MCF 10A (cell line): ENCODE data around the gene ASCC3. TPM values are rescaled to one million over a fixed set of nuclear protein-coding genes. Genes with fewer than 3 reads are reported as not detected.
"Not testable (repeated sequence)": the region's sequence is repeated elsewhere in the genome, so short reads cannot be mapped to it uniquely, and the experiment has no call there.

Experiments used
- BruUV-seq: library from RNA; stranded (reverse); fragments of 400-500 nt; replicated peaks from 2 replicates; lab custom pipeline; 2021; lab: Mats Ljungman, UMichigan
- CTCF ChIA-PET: fragments of 300-600 bp; sonication (Branson Sonifier 250); formaldehyde crosslinking; extraction: SDS; loops from one replicate; lab custom pipeline; 2021; ENCODE audit warnings: antibody characterized with exemption, inconsistent platforms; lab: Yijun Ruan, JAX
- POLR2A ChIA-PET: fragments of 300-600, 350-650 bp; sonication (Branson Sonifier 250); formaldehyde crosslinking; extraction: SDS; loops from one replicate; lab custom pipeline; 2020; ENCODE audit warnings: antibody characterized with exemption, inconsistent platforms; lab: Yijun Ruan, JAX
- DNase-seq: peaks from one replicate; pipeline ENCODE4 v3.0.0-alpha.2; 2018; ENCODE audit not compliant: unreplicated experiment
- H3K27ac Mint-ChIP-seq: one replicate; pipeline ENCODE4 v1.8.0; 2022; ENCODE audit warnings: mild to moderate bottlenecking, low read depth, mixed read lengths; ENCODE audit not compliant: unreplicated experiment
- H3K27me3 Mint-ChIP-seq: one replicate; pipeline ENCODE4 v1.8.0; 2022; ENCODE audit warnings: mixed read lengths; ENCODE audit not compliant: insufficient read depth, unreplicated experiment
- H3K36me3 Mint-ChIP-seq: one replicate; pipeline ENCODE4 v1.8.0; 2022; ENCODE audit warnings: mild to moderate bottlenecking, moderate library complexity, mixed read lengths; ENCODE audit not compliant: insufficient read depth, unreplicated experiment
- H3K4me1 Mint-ChIP-seq: one replicate; pipeline ENCODE4 v1.8.0; 2022; ENCODE audit warnings: mixed read lengths; ENCODE audit not compliant: insufficient read depth, unreplicated experiment
- H3K4me3 Mint-ChIP-seq: one replicate; pipeline ENCODE4 v1.8.0; 2022; ENCODE audit warnings: mild to moderate bottlenecking, moderate library complexity, mixed read lengths; ENCODE audit not compliant: unreplicated experiment
- H3K9me3 Mint-ChIP-seq: one replicate; pipeline ENCODE4 v1.8.0; 2022; ENCODE audit warnings: mixed read lengths; ENCODE audit not compliant: unreplicated experiment
- intact Hi-C: fragments of 100-400 bp; cut with micrococcal nuclease; formaldehyde crosslinking; loops from 2 replicates; pipeline ENCODE4 v1.14.1; 2022
- total RNA-seq: library from RNA; stranded (reverse); gene quantifications from 2 replicates; pipeline ENCODE4 v1.2.3, GENCODE V29; 2022
- TF ChIP-seq, protein P1 (sequence below): fragments of 200-600 bp; IDR thresholded peaks from one replicate; pipeline ENCODE4 v1.8.0; 2022; ENCODE audit warnings: antibody characterized with exemption, mild to moderate bottlenecking; ENCODE audit not compliant: unreplicated experiment

The ASCC3 gene
- total RNA-seq, 1 experiment from 2014 or later, result 85.0 TPM

DNA sequence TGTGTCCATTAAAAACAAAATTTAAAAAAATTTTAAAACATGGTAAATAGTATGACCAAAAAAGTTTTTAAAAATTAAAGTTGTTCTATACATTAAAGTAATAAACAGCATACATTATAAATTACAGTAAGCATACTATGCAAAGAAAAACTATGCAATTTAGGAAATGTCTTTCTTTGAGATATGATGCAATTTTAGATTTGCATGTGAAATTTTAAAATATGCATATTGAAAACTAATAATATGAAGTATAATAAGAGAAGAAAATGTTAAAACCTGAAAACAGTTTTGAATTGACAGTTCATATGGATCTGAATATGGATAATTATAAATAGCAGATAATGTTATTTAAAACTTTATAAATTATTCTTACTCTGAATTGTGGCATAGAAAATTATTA is 43.1 kb downstream of the ASCC3 start:
- TF ChIP-seq, protein P1, sequence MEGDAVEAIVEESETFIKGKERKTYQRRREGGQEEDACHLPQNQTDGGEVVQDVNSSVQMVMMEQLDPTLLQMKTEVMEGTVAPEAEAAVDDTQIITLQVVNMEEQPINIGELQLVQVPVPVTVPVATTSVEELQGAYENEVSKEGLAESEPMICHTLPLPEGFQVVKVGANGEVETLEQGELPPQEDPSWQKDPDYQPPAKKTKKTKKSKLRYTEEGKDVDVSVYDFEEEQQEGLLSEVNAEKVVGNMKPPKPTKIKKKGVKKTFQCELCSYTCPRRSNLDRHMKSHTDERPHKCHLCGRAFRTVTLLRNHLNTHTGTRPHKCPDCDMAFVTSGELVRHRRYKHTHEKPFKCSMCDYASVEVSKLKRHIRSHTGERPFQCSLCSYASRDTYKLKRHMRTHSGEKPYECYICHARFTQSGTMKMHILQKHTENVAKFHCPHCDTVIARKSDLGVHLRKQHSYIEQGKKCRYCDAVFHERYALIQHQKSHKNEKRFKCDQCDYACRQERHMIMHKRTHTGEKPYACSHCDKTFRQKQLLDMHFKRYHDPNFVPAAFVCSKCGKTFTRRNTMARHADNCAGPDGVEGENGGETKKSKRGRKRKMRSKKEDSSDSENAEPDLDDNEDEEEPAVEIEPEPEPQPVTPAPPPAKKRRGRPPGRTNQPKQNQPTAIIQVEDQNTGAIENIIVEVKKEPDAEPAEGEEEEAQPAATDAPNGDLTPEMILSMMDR, result no peak
- no peaks in the 10 kb centered on the region for H3K27me3 Mint-ChIP-seq
- no peak overlapping the region for H3K27ac Mint-ChIP-seq
- ChIA-PET POLR2A (no interaction called here), CTCF (no interaction called here)
- no peak for DNase-seq
- H3K4me3 Mint-ChIP-seq, result no peak overlapping the region
- peaks cover 18% of the 10 kb centered on the region for H3K9me3 Mint-ChIP-seq
- no peaks in the 10 kb centered on the region for H3K4me1 Mint-ChIP-seq
- BruUV-seq, result no TSS peak
- intact Hi-C loops, result no loop called here
- peaks cover 30% of the 10 kb centered on the region for H3K36me3 Mint-ChIP-seq

GRCh38 chr6:100833972-100834574 is 47.1 kb downstream of the ASCC3 start:
- Mint-ChIP-seq H3K27ac (no peak overlapping the region), H3K27me3 (no peaks in the 10 kb centered on the region), H3K36me3 (peaks cover 26% of the 10 kb centered on the region), H3K4me1 (no peaks in the 10 kb centered on the region), H3K9me3 (peaks cover 18% of the 10 kb centered on the region), H3K4me3 (no peak overlapping the region)
- TF ChIP-seq, protein P1, result no peak
- DNase-seq, result no peak
- intact Hi-C loops, result no loop called here
- no TSS peak for BruUV-seq
- POLR2A ChIA-PET, result no interaction called here
- CTCF ChIA-PET, result no interaction called here

- H3K27ac Mint-ChIP-seq, H3K9me3 Mint-ChIP-seq, H3K4me1 Mint-ChIP-seq, CTCF ChIA-PET, H3K27me3 Mint-ChIP-seq, H3K4me3 Mint-ChIP-seq, BruUV-seq, DNase-seq, intact Hi-C loops, POLR2A ChIA-PET: not testable (repeated sequence)
- peaks cover 24% of the 10 kb centered on the region for H3K36me3 Mint-ChIP-seq
Observed at GRCh38 chr6:100829077-100829595, 52.0 kb downstream of the ASCC3 start.

- Mint-ChIP-seq H3K27ac (no peak overlapping the region), H3K4me3 (no peak overlapping the region), H3K36me3 (peaks cover 29% of the 10 kb centered on the region), H3K9me3 (no peaks in the 10 kb centered on the region), H3K27me3 (no peaks in the 10 kb centered on the region), H3K4me1 (peaks cover 6% of the 10 kb centered on the region)
- no peak for DNase-seq
- no TSS peak for BruUV-seq
- POLR2A ChIA-PET, result interaction anchor here (1.2 kb wide), 1 partner anchor 59 kb away, joined by 4 read pairs; no protein-coding TSS in a partner anchor
- TF ChIP-seq, protein P1, result no peak
- CTCF ChIA-PET, result no interaction called here
- intact Hi-C loops, result no loop called here
Observed at GRCh38 chr6:100823041-100823440, 58.1 kb downstream of the ASCC3 start.
